Panc1 (cell line): ENCODE measurements around the gene CACNB3.
"Not testable (repeated sequence)": the region's sequence is repeated elsewhere in the genome, so short reads cannot be mapped to it uniquely, and the experiment has no call there.

Experiments
- CTCF ChIP-seq: fragments of 450-650 bp; IDR thresholded peaks from 2 replicates; pipeline ENCODE4 v1.5.1; 2017; ENCODE audit warnings: mild to moderate bottlenecking
- TCF7L2 ChIP-seq: IDR thresholded peaks from 2 replicates; pipeline ENCODE4 v1.6.1; 2011; ENCODE audit warnings: mild to moderate bottlenecking, low read depth, low read length, inconsistent platforms
- TF ChIP-seq, protein P1 (sequence below), 2 experiments: IDR thresholded peaks; 2 replicates each; pipeline ENCODE4 v1.6.1; 2011 to 2012; ENCODE audit warnings: low read depth in 2 of 2, control low read depth in 1 of 2, low read length in 1 of 2, mild to moderate bottlenecking in 1 of 2, moderate library complexity in 1 of 2; ENCODE audit not compliant: insufficient read depth in 1 of 2

DNA sequence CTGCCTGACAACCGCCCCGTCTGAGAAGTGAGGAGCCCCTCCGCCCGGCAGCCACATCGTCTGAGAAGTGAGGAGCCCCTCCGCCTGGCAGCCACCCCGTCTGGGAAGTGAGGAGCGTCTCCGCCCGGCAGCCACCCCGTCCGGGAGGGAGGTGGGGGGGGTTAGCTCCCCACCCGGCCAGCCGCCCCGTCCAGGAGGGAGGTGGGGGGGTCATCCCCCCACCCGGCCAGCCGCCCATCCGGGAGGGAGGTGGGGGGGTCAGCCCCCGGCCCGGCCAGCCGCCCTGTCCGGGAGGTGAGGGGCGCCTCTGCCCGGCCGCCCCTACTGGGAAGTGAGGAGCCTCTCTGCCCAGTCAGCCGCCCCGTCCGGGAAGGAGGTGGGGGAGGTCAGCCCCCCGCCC lies 23.7 kb downstream of the CACNB3 start:
- TF ChIP-seq CTCF, TCF7L2: not testable (repeated sequence)
- TF ChIP-seq, protein P1, sequence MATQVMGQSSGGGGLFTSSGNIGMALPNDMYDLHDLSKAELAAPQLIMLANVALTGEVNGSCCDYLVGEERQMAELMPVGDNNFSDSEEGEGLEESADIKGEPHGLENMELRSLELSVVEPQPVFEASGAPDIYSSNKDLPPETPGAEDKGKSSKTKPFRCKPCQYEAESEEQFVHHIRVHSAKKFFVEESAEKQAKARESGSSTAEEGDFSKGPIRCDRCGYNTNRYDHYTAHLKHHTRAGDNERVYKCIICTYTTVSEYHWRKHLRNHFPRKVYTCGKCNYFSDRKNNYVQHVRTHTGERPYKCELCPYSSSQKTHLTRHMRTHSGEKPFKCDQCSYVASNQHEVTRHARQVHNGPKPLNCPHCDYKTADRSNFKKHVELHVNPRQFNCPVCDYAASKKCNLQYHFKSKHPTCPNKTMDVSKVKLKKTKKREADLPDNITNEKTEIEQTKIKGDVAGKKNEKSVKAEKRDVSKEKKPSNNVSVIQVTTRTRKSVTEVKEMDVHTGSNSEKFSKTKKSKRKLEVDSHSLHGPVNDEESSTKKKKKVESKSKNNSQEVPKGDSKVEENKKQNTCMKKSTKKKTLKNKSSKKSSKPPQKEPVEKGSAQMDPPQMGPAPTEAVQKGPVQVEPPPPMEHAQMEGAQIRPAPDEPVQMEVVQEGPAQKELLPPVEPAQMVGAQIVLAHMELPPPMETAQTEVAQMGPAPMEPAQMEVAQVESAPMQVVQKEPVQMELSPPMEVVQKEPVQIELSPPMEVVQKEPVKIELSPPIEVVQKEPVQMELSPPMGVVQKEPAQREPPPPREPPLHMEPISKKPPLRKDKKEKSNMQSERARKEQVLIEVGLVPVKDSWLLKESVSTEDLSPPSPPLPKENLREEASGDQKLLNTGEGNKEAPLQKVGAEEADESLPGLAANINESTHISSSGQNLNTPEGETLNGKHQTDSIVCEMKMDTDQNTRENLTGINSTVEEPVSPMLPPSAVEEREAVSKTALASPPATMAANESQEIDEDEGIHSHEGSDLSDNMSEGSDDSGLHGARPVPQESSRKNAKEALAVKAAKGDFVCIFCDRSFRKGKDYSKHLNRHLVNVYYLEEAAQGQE (IDR thresholded peaks at IDR 0.05; ENCODE audit: insufficient read depth in 1 of 2, low read depth in 2 of 2, low read length in 1 of 2) = not testable (repeated sequence)
